Measurements from ENCODE around the gene ISM1.
A peak's percentile ranks its signal among the peaks of the same experiment; 100 is the strongest.

Gene ISM1

GRCh38 chr20:13205425-13205824 lies 15.6 kb upstream of the ISM1 start:
- Histone ChIP-seq H3K4me1 (ENCODE audit: control insufficient read depth, insufficient read depth, low read length) (peaks cover 6% of the 10 kb centered on the region), H3K36me3 (ENCODE audit: control insufficient read depth, insufficient read depth, low read length) (no peaks in the 10 kb centered on the region), H3K9ac (ENCODE audit: low read length) (no peak overlapping the region), H3K9me3 (ENCODE audit: control insufficient read depth, insufficient read depth, low read depth, low read length) (no peaks in the 10 kb centered on the region), H3K27ac (ENCODE audit: low read depth, low read length) (no peak overlapping the region), H3K4me3 (ENCODE audit: low read depth, low read length) (no peak overlapping the region), H3K27me3 (ENCODE audit: control insufficient read depth, insufficient read depth, low read length) (peaks cover 3% of the 10 kb centered on the region; the same call in 1 of the 2 replicates)

- Histone ChIP-seq H3K4me1 (ENCODE audit: control insufficient read depth, insufficient read depth, low read length) (peaks cover 1% of the 10 kb centered on the region), H3K27me3 (ENCODE audit: control insufficient read depth, insufficient read depth, low read length) (peaks cover 3% of the 10 kb centered on the region; the same call in 1 of the 2 replicates), H3K36me3 (ENCODE audit: control insufficient read depth, insufficient read depth, low read length) (no peaks in the 10 kb centered on the region), H3K27ac (ENCODE audit: low read depth, low read length) (no peak overlapping the region), H3K9me3 (ENCODE audit: control insufficient read depth, insufficient read depth, low read depth, low read length) (no peaks in the 10 kb centered on the region), H3K4me3 (ENCODE audit: low read depth, low read length) (no peak overlapping the region), H3K9ac (ENCODE audit: low read length) (no peak overlapping the region)
Measured at GRCh38 chr20:13205848-13206434, 15.1 kb upstream of the ISM1 start.

GRCh38 chr20:13207016-13207415 lies 14.1 kb upstream of the ISM1 start:
- no peak overlapping the region for H3K27ac ChIP-seq (ENCODE audit: low read depth, low read length)
- peaks cover 3% of the 10 kb centered on the region; the same call in 1 of the 2 replicates for H3K27me3 ChIP-seq (ENCODE audit: control insufficient read depth, insufficient read depth, low read length)
- no peak overlapping the region for H3K4me3 ChIP-seq (ENCODE audit: low read depth, low read length)
- 0 out of 2 replicates have a peak, but pooled peaks cover 1% of the 10 kb centered on the region for H3K9me3 ChIP-seq (ENCODE audit: control insufficient read depth, insufficient read depth, low read depth, low read length)
- no peak overlapping the region for H3K9ac ChIP-seq (ENCODE audit: low read length)
- no peaks in the 10 kb centered on the region for H3K4me1 ChIP-seq (ENCODE audit: control insufficient read depth, insufficient read depth, low read length)
- no peaks in the 10 kb centered on the region for H3K36me3 ChIP-seq (ENCODE audit: control insufficient read depth, insufficient read depth, low read length)

GRCh38 chr20:13211956-13212618 lies 9.0 kb upstream of the ISM1 start:
- H3K4me1 ChIP-seq (ENCODE audit: control insufficient read depth, insufficient read depth, low read length), result no peaks in the 10 kb centered on the region
- H3K27ac ChIP-seq (ENCODE audit: low read depth, low read length), result no peak overlapping the region
- peaks cover 23% of the 10 kb centered on the region for H3K27me3 ChIP-seq (ENCODE audit: control insufficient read depth, insufficient read depth, low read length)
- no peaks in the 10 kb centered on the region for H3K36me3 ChIP-seq (ENCODE audit: control insufficient read depth, insufficient read depth, low read length)
- H3K4me3 ChIP-seq (ENCODE audit: low read depth, low read length), result no peak overlapping the region
- H3K9ac ChIP-seq (ENCODE audit: low read length), result no peak overlapping the region
- H3K9me3 ChIP-seq (ENCODE audit: control insufficient read depth, insufficient read depth, low read depth, low read length), result 0 out of 2 replicates have a peak, but pooled peaks cover 4% of the 10 kb centered on the region

GRCh38 chr20:13212750-13213149 lies 8.3 kb upstream of the ISM1 start:
- Histone ChIP-seq H3K27me3 (ENCODE audit: control insufficient read depth, insufficient read depth, low read length) (peaks cover 28% of the 10 kb centered on the region), H3K4me3 (ENCODE audit: low read depth, low read length) (no peak overlapping the region), H3K4me1 (ENCODE audit: control insufficient read depth, insufficient read depth, low read length) (no peaks in the 10 kb centered on the region), H3K36me3 (ENCODE audit: control insufficient read depth, insufficient read depth, low read length) (no peaks in the 10 kb centered on the region), H3K9ac (ENCODE audit: low read length) (no peak overlapping the region), H3K9me3 (ENCODE audit: control insufficient read depth, insufficient read depth, low read depth, low read length) (0 out of 2 replicates have a peak, but pooled peaks cover 4% of the 10 kb centered on the region), H3K27ac (ENCODE audit: low read depth, low read length) (no peak overlapping the region)

- no peak overlapping the region for H3K9ac ChIP-seq (ENCODE audit: low read length)
- H3K36me3 ChIP-seq (ENCODE audit: control insufficient read depth, insufficient read depth, low read length), result no peaks in the 10 kb centered on the region
- no peak overlapping the region for H3K27ac ChIP-seq (ENCODE audit: low read depth, low read length)
- H3K9me3 ChIP-seq (ENCODE audit: control insufficient read depth, insufficient read depth, low read depth, low read length), result 0 out of 2 replicates have a peak, but pooled peaks cover 4% of the 10 kb centered on the region
- H3K4me1 ChIP-seq (ENCODE audit: control insufficient read depth, insufficient read depth, low read length), result no peaks in the 10 kb centered on the region
- no peak overlapping the region for H3K4me3 ChIP-seq (ENCODE audit: low read depth, low read length)
- H3K27me3 ChIP-seq (ENCODE audit: control insufficient read depth, insufficient read depth, low read length), result peaks cover 34% of the 10 kb centered on the region
Measured at GRCh38 chr20:13213335-13213734, 7.7 kb upstream of the ISM1 start.

GRCh38 chr20:13216533-13216932 lies 4.5 kb upstream of the ISM1 start:
- H3K27me3 ChIP-seq (ENCODE audit: control insufficient read depth, insufficient read depth, low read length), result peaks cover 62% of the 10 kb centered on the region
- H3K27ac ChIP-seq (ENCODE audit: low read depth, low read length), result no peak overlapping the region
- 0 out of 2 replicates have a peak, but pooled peaks cover 4% of the 10 kb centered on the region for H3K9me3 ChIP-seq (ENCODE audit: control insufficient read depth, insufficient read depth, low read depth, low read length)
- no peak overlapping the region for H3K9ac ChIP-seq (ENCODE audit: low read length)
- no peaks in the 10 kb centered on the region for H3K4me1 ChIP-seq (ENCODE audit: control insufficient read depth, insufficient read depth, low read length)
- no peaks in the 10 kb centered on the region for H3K36me3 ChIP-seq (ENCODE audit: control insufficient read depth, insufficient read depth, low read length)
- H3K4me3 ChIP-seq (ENCODE audit: low read depth, low read length), result no peak overlapping the region

GRCh38 chr20:13219327-13220193 lies 1.5 kb upstream of the ISM1 start:
- H3K27me3 ChIP-seq (ENCODE audit: control insufficient read depth, insufficient read depth, low read length), result peaks cover 87% of the 10 kb centered on the region
- H3K36me3 ChIP-seq (ENCODE audit: control insufficient read depth, insufficient read depth, low read length), result no peaks in the 10 kb centered on the region
- no peak overlapping the region for H3K27ac ChIP-seq (ENCODE audit: low read depth, low read length)
- H3K9me3 ChIP-seq (ENCODE audit: control insufficient read depth, insufficient read depth, low read depth, low read length), result no peaks in the 10 kb centered on the region
- H3K4me3 ChIP-seq (ENCODE audit: low read depth, low read length), result peak overlapping the region; percentile 89
- H3K4me1 ChIP-seq (ENCODE audit: control insufficient read depth, insufficient read depth, low read length), result no peaks in the 10 kb centered on the region
- H3K9ac ChIP-seq (ENCODE audit: low read length), result no peak overlapping the region

GRCh38 chr20:13220194-13220903 lies 725 bp upstream of the ISM1 start:
- Histone ChIP-seq H3K9ac (ENCODE audit: low read length) (peak overlapping the region; percentile 11), H3K36me3 (ENCODE audit: control insufficient read depth, insufficient read depth, low read length) (no peaks in the 10 kb centered on the region), H3K9me3 (ENCODE audit: control insufficient read depth, insufficient read depth, low read depth, low read length) (no peaks in the 10 kb centered on the region), H3K27me3 (ENCODE audit: control insufficient read depth, insufficient read depth, low read length) (peaks cover 84% of the 10 kb centered on the region), H3K27ac (ENCODE audit: low read depth, low read length) (no peak overlapping the region), H3K4me1 (ENCODE audit: control insufficient read depth, insufficient read depth, low read length) (no peaks in the 10 kb centered on the region), H3K4me3 (ENCODE audit: low read depth, low read length) (peak overlapping the region; percentile 89)

- Histone ChIP-seq H3K4me3 (ENCODE audit: low read depth, low read length) (peak overlapping the region; percentile 89), H3K9ac (ENCODE audit: low read length) (no peak overlapping the region), H3K27ac (ENCODE audit: low read depth, low read length) (no peak overlapping the region)
Measured at GRCh38 chr20:13221313-13221672, 219 bp downstream of the ISM1 start.

More at GRCh38 chr20:13221313-13221672, 219 bp downstream of the ISM1 start:
- no peaks in the 10 kb centered on the region for H3K36me3 ChIP-seq (ENCODE audit: control insufficient read depth, insufficient read depth, low read length)
- H3K4me1 ChIP-seq (ENCODE audit: control insufficient read depth, insufficient read depth, low read length), result no peaks in the 10 kb centered on the region
- peaks cover 75% of the 10 kb centered on the region for H3K27me3 ChIP-seq (ENCODE audit: control insufficient read depth, insufficient read depth, low read length)
- H3K9me3 ChIP-seq (ENCODE audit: control insufficient read depth, insufficient read depth, low read depth, low read length), result 0 out of 2 replicates have a peak, but pooled peaks cover 2% of the 10 kb centered on the region
